ENCODE results near the gene FICD. TPM values are rescaled to one million over a fixed set of nuclear protein-coding genes. Genes with fewer than 3 reads are reported as not detected.

The FICD gene
- total and polyA plus RNA-seq, 2 donors (not counting 1 experiment from before 2014, with no cell fraction given) = 1.2 to 9.1 TPM

- no peak overlapping the region for H3K4me3 ChIP-seq (ENCODE audit: control extremely low read depth in 1 of 5, extremely low read depth in 1 of 5, insufficient read depth in 1 of 5, low read depth in 2 of 5, low read length in 4 of 5)
- H3K27me3 ChIP-seq (replicated peaks in 1 of 4; ENCODE audit: control extremely low read depth in 1 of 4, control insufficient read depth in 3 of 4, insufficient read depth in 4 of 4, low read length in 3 of 4) = peaks cover 0 to 12% (median 0%) of the 10 kb centered on the region in 4 experiments
- Mint-ChIP-seq H3K27me3 (peaks cover 28% of the 10 kb centered on the region), H3K4me1 (no peaks in the 10 kb centered on the region), H3K4me3 (no peak overlapping the region), H3K27ac (no peak overlapping the region), H3K9me3 (ENCODE audit: insufficient read depth) (no peaks in the 10 kb centered on the region)
- DNase-seq = peak; percentile 28
- no peaks in the 10 kb centered on the region for H3K4me1 ChIP-seq (ENCODE audit: control insufficient read depth in 2 of 2, insufficient read depth in 2 of 2, low read length in 2 of 2)
- H3K4me2 ChIP-seq (replicated peaks; ENCODE audit: low read depth, low read length, poor library complexity, severe bottlenecking) = no peak overlapping the region
- H3K79me2 ChIP-seq (ENCODE audit: control insufficient read depth, insufficient read depth, low read length) = no peaks in the 10 kb centered on the region
- H3K9me3 ChIP-seq (ENCODE audit: control extremely low read depth in 1 of 3, control insufficient read depth in 2 of 3, insufficient read depth in 1 of 3, low read length in 2 of 3) = no peaks in the 10 kb centered on the region
- no peaks in the 10 kb centered on the region for H4K20me1 ChIP-seq (ENCODE audit: control insufficient read depth, insufficient read depth, low read length, poor library complexity, severe bottlenecking)
- ChIA-PET CTCF (interaction anchor here (1.2 kb wide), 1 partner anchor 8 kb away, joined by 5 read pairs; no protein-coding TSS in a partner anchor), POLR2A (no interaction called here)
- H3K27ac ChIP-seq (ENCODE audit: low read length in 2 of 2) = no peak overlapping the region
- intact Hi-C loops (cut with micrococcal nuclease) = no loop called here
- H3K9ac ChIP-seq (ENCODE audit: low read length) = no peak overlapping the region
- WGBS (ENCODE audit: insufficient coverage) = 82% methylated on average over 2 of the region's 6 CpGs
- no peak overlapping the region for H2AFZ ChIP-seq (ENCODE audit: insufficient read depth, low read depth, low read length, poor library complexity, severe bottlenecking)
- H3K36me3 ChIP-seq (replicated peaks in 1 of 2; ENCODE audit: control extremely low read depth in 1 of 2, control insufficient read depth in 1 of 2, extremely low read depth in 1 of 2, insufficient read depth in 2 of 2, low read length in 1 of 2) = no peaks in the 10 kb centered on the region
- no peak for ATAC-seq (ENCODE audit: low read depth)
- no peak for TF ChIP-seq EZH2 (IDR thresholded peaks at IDR 0.05; ENCODE audit: borderline replicate concordance, insufficient read depth, low read depth, low read length, poor library complexity, severe bottlenecking)
- TF ChIP-seq CTCF (IDR thresholded peaks at IDR 0.05) = no peak
Measured at GRCh38 chr12:108468196-108468968, 46.7 kb upstream of the FICD start.

GRCh38 chr12:108473400-108474055, 41.5 kb upstream of the FICD start:
- ATAC-seq (ENCODE audit: low read depth) = no peak
- 80% methylated on average over 3 of the region's 5 CpGs for WGBS (ENCODE audit: insufficient coverage)

More at GRCh38 chr12:108473400-108474055, 41.5 kb upstream of the FICD start:
- peaks cover 18% of the 10 kb centered on the region for H3K27me3 Mint-ChIP-seq
- intact Hi-C loops (cut with micrococcal nuclease) = no loop called here
- Histone ChIP-seq H3K27ac (ENCODE audit: low read length in 2 of 2) (no peak overlapping the region), H3K36me3 (replicated peaks in 1 of 2; ENCODE audit: control extremely low read depth in 1 of 2, control insufficient read depth in 1 of 2, extremely low read depth in 1 of 2, insufficient read depth in 2 of 2, low read length in 1 of 2) (no peaks in the 10 kb centered on the region), H3K4me1 (ENCODE audit: control insufficient read depth in 2 of 2, insufficient read depth in 2 of 2, low read length in 2 of 2) (no peaks in the 10 kb centered on the region), H4K20me1 (ENCODE audit: control insufficient read depth, insufficient read depth, low read length, poor library complexity, severe bottlenecking) (no peaks in the 10 kb centered on the region), H3K79me2 (ENCODE audit: control insufficient read depth, insufficient read depth, low read length) (no peaks in the 10 kb centered on the region), H2AFZ (ENCODE audit: insufficient read depth, low read depth, low read length, poor library complexity, severe bottlenecking) (no peak overlapping the region), H3K27me3 (replicated peaks in 1 of 4; ENCODE audit: control extremely low read depth in 1 of 4, control insufficient read depth in 3 of 4, insufficient read depth in 4 of 4, low read length in 3 of 4) (peaks cover 0 to 7% (median 0%) of the 10 kb centered on the region in 4 experiments), H3K9me3 (ENCODE audit: control extremely low read depth in 1 of 3, control insufficient read depth in 2 of 3, insufficient read depth in 1 of 3, low read length in 2 of 3) (no peaks in the 10 kb centered on the region), H3K9ac (ENCODE audit: low read length) (no peak overlapping the region), H3K4me3 (ENCODE audit: control extremely low read depth in 1 of 5, extremely low read depth in 1 of 5, insufficient read depth in 1 of 5, low read depth in 2 of 5, low read length in 4 of 5) (no peak overlapping the region), H3K4me2 (replicated peaks; ENCODE audit: low read depth, low read length, poor library complexity, severe bottlenecking) (no peak overlapping the region)
- no peaks in the 10 kb centered on the region for H3K4me1 Mint-ChIP-seq
- H3K27ac Mint-ChIP-seq = no peak overlapping the region
- H3K4me3 Mint-ChIP-seq = no peak overlapping the region
- no peak for DNase-seq
- no peak for TF ChIP-seq CTCF (IDR thresholded peaks at IDR 0.05)
- no peak for TF ChIP-seq EZH2 (IDR thresholded peaks at IDR 0.05; ENCODE audit: borderline replicate concordance, insufficient read depth, low read depth, low read length, poor library complexity, severe bottlenecking)
- ChIA-PET CTCF (no interaction called here), POLR2A (no interaction called here)
- H3K9me3 Mint-ChIP-seq (ENCODE audit: insufficient read depth) = no peaks in the 10 kb centered on the region
